Transverse colon (tissue), 4 donors: ENCODE data around the gene MAP3K21.

Source experiments
- EP300 ChIP-seq: sonication (generic); formaldehyde crosslinking; IDR thresholded peaks from one replicate; pipeline ENCODE4 v1.6.1; 2017; ENCODE audit warnings: antibody characterized with exemption, low read depth
- POLR2A ChIP-seq: fragments of 450-650 bp; IDR thresholded peaks from one replicate; pipeline ENCODE4 v1.6.1; 2016; ENCODE audit warnings: antibody characterized with exemption, mild to moderate bottlenecking, moderate library complexity
- POLR2AphosphoS5 ChIP-seq, 3 donors: sonication (generic); formaldehyde crosslinking; IDR thresholded peaks; one replicate each; pipeline ENCODE4 v1.6.1; 2016; ENCODE audit warnings: antibody characterized with exemption in 3 of 3
- TF ChIP-seq, protein P1 (sequence below), 5 experiments: fragments of 200-600 bp in 3 of 5; fragments of 450-650 bp in 2 of 5; sonication (generic) in 3 of 5; IDR thresholded peaks; 1 replicate in 2 of 5; 2 replicates in 3 of 5; pipeline ENCODE4 v1.5.1; 2016 to 2017; ENCODE audit warnings: antibody characterized with exemption in 5 of 5, inconsistent platforms in 3 of 5, mild to moderate bottlenecking in 2 of 5, moderate library complexity in 1 of 5

DNA sequence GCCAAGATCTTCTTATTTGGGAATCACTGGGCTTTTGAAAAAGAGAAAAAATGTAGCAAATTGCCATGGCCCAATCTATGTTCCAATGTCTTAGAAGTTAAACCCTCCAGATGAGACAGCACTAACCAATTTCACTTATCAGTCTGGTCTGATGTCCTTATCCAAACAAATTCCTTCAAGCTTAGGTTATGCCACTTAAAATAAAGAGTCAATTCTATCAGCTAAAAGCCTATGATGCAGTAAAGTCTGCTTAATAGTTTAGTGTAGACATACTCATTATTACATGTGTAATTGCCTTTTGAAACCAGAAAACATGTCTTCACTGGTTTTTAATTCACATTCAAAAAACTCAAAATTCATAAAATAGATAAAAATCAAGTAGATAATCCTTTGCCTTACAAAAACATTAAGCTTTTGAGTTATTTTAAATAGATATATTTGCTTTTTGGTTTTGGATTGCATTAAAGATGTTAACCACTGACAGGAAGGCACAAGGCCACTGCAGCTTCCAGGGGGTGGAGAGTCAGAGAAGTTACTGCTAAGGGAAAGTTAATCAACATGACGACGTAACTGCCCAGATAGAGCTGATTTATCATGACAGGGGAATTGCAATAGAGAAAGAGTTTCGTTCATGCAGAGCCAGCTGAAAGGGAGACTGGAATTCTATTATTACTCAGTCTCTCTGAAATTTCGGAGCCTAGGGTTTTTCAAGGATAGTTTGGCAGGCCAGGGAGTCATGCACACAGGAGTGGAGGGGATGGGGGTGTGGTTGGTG lies 106.1 kb downstream of the MAP3K21 start:
- TF ChIP-seq, protein P1, sequence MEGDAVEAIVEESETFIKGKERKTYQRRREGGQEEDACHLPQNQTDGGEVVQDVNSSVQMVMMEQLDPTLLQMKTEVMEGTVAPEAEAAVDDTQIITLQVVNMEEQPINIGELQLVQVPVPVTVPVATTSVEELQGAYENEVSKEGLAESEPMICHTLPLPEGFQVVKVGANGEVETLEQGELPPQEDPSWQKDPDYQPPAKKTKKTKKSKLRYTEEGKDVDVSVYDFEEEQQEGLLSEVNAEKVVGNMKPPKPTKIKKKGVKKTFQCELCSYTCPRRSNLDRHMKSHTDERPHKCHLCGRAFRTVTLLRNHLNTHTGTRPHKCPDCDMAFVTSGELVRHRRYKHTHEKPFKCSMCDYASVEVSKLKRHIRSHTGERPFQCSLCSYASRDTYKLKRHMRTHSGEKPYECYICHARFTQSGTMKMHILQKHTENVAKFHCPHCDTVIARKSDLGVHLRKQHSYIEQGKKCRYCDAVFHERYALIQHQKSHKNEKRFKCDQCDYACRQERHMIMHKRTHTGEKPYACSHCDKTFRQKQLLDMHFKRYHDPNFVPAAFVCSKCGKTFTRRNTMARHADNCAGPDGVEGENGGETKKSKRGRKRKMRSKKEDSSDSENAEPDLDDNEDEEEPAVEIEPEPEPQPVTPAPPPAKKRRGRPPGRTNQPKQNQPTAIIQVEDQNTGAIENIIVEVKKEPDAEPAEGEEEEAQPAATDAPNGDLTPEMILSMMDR (IDR thresholded peaks at IDR 0.05) = no peak
- no peak for TF ChIP-seq EP300
- no peak for TF ChIP-seq POLR2A
- TF ChIP-seq POLR2AphosphoS5 (IDR thresholded peaks at IDR 0.05) = no peak
